ENCODE data around the gene RIMBP2.

GRCh38 chr12:130491421-130492357, 224.4 kb downstream of the RIMBP2 start:
- no peak for TF ChIP-seq CTCF (IDR thresholded peaks at IDR 0.05; ENCODE audit: low read length)
- TF ChIP-seq EZH2phosphoT487 (IDR thresholded peaks at IDR 0.05; ENCODE audit: low read length), result no peak
- no peak for TF ChIP-seq EZH2 (optimal IDR thresholded peaks at IDR 0.05; ENCODE audit: low read depth, low read length)
